NCI-H2029 treated with DMSO at 0.1 percent for 48 hours (cell line): Measurements from ENCODE around the gene SSX2IP.
"Not testable (repeated sequence)": the region's sequence is repeated elsewhere in the genome, so short reads cannot be mapped to it uniquely, and the experiment has no call there.

ENCODE experiments used
- DNase-seq: peaks from one replicate; lab custom pipeline; 2025; lab: John Stamatoyannopoulos, UW

Gene SSX2IP

GRCh38 chr1:84619383-84620102 is 70.7 kb downstream of the SSX2IP start:
- no peak for DNase-seq

- DNase-seq, result no peak
Observed at GRCh38 chr1:84617349-84617748, 72.9 kb downstream of the SSX2IP start.

- DNase-seq, result no peak
Observed at GRCh38 chr1:84615790-84616189, 74.5 kb downstream of the SSX2IP start.

- no peak for DNase-seq
Observed at GRCh38 chr1:84613887-84614286, 76.4 kb downstream of the SSX2IP start.

GRCh38 chr1:84613026-84613425 is 77.2 kb downstream of the SSX2IP start:
- DNase-seq, result no peak

- no peak for DNase-seq
Observed at GRCh38 chr1:84611796-84612195, 78.5 kb downstream of the SSX2IP start.

GRCh38 chr1:84611091-84611490 is 79.2 kb downstream of the SSX2IP start:
- no peak for DNase-seq

- no peak for DNase-seq
Observed at GRCh38 chr1:84606977-84607376, 83.3 kb downstream of the SSX2IP start.

- no peak for DNase-seq
Observed at GRCh38 chr1:84605157-84605556, 85.1 kb downstream of the SSX2IP start.

GRCh38 chr1:84603941-84604830 is 86.1 kb downstream of the SSX2IP start:
- DNase-seq, result no peak

GRCh38 chr1:84603223-84603622 is 87.0 kb downstream of the SSX2IP start:
- DNase-seq, result no peak

- no peak for DNase-seq
Observed at GRCh38 chr1:84600796-84601195, 89.5 kb downstream of the SSX2IP start.

- DNase-seq, result no peak
Observed at GRCh38 chr1:84598846-84599741, 91.2 kb downstream of the SSX2IP start.

- DNase-seq, result no peak
Observed at GRCh38 chr1:84598418-84598817, 91.8 kb downstream of the SSX2IP start.

GRCh38 chr1:84597011-84597410 is 93.2 kb downstream of the SSX2IP start:
- no peak for DNase-seq

- not testable (repeated sequence) for DNase-seq
Observed at GRCh38 chr1:84594959-84595358, 95.3 kb downstream of the SSX2IP start.
